Liver (tissue), 3 donors: ENCODE results near the gene SPSB2.

ENCODE experiments used
- EGR1 ChIP-seq, 2 donors: IDR thresholded peaks; 2 replicates each; pipeline ENCODE4 v1.6.1; 2016 to 2018; ENCODE audit warnings: antibody characterized with exemption in 2 of 2, low read depth in 2 of 2
- FOXA1 ChIP-seq: IDR thresholded peaks from 2 replicates; pipeline ENCODE4 v1.6.1; 2016; ENCODE audit warnings: antibody characterized with exemption
- GABPA ChIP-seq, 2 donors: IDR thresholded peaks in 1 of 2; conservative IDR thresholded peaks in 1 of 2; 2 replicates each; pipeline ENCODE4 v1.6.1; 2016; ENCODE audit warnings: antibody characterized with exemption in 2 of 2, mild to moderate bottlenecking in 1 of 2, moderate library complexity in 1 of 2
- JUND ChIP-seq, 2 donors: IDR thresholded peaks; 2 replicates each; pipeline ENCODE4 v1.6.1; 2016; ENCODE audit warnings: antibody characterized with exemption in 2 of 2
- RAD21 ChIP-seq, 2 donors: IDR thresholded peaks; 2 replicates each; pipeline ENCODE4 v1.6.1; 2016; ENCODE audit warnings: antibody characterized with exemption in 2 of 2, mild to moderate bottlenecking in 2 of 2
- RXRA ChIP-seq, 2 donors: IDR thresholded peaks; 2 replicates each; pipeline ENCODE4 v1.6.1; 2017 to 2018; ENCODE audit warnings: antibody characterized with exemption in 2 of 2, mild to moderate bottlenecking in 1 of 2
- TAF1 ChIP-seq: conservative IDR thresholded peaks from 2 replicates; pipeline ENCODE4 v1.6.1; 2016; ENCODE audit warnings: antibody characterized with exemption, mild to moderate bottlenecking
- YY1 ChIP-seq: IDR thresholded peaks from 2 replicates; pipeline ENCODE4 v1.6.1; 2016; ENCODE audit warnings: antibody characterized with exemption, mild to moderate bottlenecking
- TF ChIP-seq, protein P1 (sequence below): fragments of 150-350 bp; IDR thresholded peaks from 2 replicates; pipeline ENCODE4 v1.5.1; 2017; ENCODE audit warnings: improper control_type of control experiment, low read depth, low read length; ENCODE audit not compliant: missing input control
- TF ChIP-seq, protein P2 (sequence below): IDR thresholded peaks from 2 replicates; pipeline ENCODE4 v1.6.1; 2016; ENCODE audit warnings: antibody characterized with exemption
- TF ChIP-seq, protein P3 (sequence below): IDR thresholded peaks from 2 replicates; pipeline ENCODE4 v1.6.1; 2016; ENCODE audit warnings: antibody characterized with exemption, mild to moderate bottlenecking
- TF ChIP-seq, protein P4 (sequence below): IDR thresholded peaks from 2 replicates; pipeline ENCODE4 v1.6.1; 2016; ENCODE audit warnings: antibody characterized with exemption
- TF ChIP-seq, protein P5 (sequence below): IDR thresholded peaks from 2 replicates; pipeline ENCODE4 v1.6.1; 2016; ENCODE audit warnings: antibody characterized with exemption
- donor health status: healthy.
- donor health status: healthy.

DNA sequence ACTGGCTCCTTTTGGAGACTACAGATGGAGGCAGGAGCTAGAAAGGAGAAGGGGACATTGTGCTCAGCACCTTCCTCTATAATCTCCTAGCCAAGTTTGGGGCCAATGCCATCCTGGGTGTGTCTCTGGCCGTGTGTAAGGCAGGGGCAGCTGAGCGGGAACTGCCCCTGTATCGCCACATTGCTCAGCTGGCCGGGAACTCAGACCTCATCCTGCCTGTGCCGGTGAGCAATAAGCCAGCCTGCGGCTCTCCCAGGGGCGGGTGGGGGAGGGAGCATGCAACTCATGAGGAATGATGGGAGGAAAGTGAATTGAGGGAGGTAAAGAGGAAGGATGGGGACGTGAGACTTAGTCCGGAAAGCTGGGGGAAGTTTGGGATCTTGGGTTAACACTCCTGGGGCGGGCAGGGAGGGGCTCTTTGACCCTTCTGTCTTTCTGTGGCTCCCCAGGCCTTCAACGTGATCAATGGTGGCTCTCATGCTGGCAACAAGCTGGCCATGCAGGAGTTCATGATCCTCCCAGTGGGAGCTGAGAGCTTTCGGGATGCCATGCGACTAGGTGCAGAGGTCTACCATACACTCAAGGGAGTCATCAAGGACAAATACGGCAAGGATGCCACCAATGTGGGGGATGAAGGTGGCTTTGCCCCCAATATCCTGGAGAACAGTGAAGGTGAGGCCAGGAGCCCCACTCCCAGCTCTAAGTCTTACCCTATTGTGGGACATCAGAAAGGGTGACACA is 44.6 kb upstream of the SPSB2 start:
- TF ChIP-seq, protein P1, sequence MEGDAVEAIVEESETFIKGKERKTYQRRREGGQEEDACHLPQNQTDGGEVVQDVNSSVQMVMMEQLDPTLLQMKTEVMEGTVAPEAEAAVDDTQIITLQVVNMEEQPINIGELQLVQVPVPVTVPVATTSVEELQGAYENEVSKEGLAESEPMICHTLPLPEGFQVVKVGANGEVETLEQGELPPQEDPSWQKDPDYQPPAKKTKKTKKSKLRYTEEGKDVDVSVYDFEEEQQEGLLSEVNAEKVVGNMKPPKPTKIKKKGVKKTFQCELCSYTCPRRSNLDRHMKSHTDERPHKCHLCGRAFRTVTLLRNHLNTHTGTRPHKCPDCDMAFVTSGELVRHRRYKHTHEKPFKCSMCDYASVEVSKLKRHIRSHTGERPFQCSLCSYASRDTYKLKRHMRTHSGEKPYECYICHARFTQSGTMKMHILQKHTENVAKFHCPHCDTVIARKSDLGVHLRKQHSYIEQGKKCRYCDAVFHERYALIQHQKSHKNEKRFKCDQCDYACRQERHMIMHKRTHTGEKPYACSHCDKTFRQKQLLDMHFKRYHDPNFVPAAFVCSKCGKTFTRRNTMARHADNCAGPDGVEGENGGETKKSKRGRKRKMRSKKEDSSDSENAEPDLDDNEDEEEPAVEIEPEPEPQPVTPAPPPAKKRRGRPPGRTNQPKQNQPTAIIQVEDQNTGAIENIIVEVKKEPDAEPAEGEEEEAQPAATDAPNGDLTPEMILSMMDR: no peak
- TF ChIP-seq, protein P2, sequence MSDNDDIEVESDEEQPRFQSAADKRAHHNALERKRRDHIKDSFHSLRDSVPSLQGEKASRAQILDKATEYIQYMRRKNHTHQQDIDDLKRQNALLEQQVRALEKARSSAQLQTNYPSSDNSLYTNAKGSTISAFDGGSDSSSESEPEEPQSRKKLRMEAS: no peak
- TF ChIP-seq RAD21 (IDR thresholded peaks at IDR 0.05): no peak
- no peak for TF ChIP-seq YY1
- TF ChIP-seq, protein P3, sequence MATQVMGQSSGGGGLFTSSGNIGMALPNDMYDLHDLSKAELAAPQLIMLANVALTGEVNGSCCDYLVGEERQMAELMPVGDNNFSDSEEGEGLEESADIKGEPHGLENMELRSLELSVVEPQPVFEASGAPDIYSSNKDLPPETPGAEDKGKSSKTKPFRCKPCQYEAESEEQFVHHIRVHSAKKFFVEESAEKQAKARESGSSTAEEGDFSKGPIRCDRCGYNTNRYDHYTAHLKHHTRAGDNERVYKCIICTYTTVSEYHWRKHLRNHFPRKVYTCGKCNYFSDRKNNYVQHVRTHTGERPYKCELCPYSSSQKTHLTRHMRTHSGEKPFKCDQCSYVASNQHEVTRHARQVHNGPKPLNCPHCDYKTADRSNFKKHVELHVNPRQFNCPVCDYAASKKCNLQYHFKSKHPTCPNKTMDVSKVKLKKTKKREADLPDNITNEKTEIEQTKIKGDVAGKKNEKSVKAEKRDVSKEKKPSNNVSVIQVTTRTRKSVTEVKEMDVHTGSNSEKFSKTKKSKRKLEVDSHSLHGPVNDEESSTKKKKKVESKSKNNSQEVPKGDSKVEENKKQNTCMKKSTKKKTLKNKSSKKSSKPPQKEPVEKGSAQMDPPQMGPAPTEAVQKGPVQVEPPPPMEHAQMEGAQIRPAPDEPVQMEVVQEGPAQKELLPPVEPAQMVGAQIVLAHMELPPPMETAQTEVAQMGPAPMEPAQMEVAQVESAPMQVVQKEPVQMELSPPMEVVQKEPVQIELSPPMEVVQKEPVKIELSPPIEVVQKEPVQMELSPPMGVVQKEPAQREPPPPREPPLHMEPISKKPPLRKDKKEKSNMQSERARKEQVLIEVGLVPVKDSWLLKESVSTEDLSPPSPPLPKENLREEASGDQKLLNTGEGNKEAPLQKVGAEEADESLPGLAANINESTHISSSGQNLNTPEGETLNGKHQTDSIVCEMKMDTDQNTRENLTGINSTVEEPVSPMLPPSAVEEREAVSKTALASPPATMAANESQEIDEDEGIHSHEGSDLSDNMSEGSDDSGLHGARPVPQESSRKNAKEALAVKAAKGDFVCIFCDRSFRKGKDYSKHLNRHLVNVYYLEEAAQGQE: no peak
- TF ChIP-seq RXRA (IDR thresholded peaks at IDR 0.05): no peak
- TF ChIP-seq, protein P4, sequence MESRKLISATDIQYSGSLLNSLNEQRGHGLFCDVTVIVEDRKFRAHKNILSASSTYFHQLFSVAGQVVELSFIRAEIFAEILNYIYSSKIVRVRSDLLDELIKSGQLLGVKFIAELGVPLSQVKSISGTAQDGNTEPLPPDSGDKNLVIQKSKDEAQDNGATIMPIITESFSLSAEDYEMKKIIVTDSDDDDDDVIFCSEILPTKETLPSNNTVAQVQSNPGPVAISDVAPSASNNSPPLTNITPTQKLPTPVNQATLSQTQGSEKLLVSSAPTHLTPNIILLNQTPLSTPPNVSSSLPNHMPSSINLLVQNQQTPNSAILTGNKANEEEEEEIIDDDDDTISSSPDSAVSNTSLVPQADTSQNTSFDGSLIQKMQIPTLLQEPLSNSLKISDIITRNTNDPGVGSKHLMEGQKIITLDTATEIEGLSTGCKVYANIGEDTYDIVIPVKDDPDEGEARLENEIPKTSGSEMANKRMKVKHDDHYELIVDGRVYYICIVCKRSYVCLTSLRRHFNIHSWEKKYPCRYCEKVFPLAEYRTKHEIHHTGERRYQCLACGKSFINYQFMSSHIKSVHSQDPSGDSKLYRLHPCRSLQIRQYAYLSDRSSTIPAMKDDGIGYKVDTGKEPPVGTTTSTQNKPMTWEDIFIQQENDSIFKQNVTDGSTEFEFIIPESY: no peak
- TF ChIP-seq GABPA (IDR thresholded peaks at IDR 0.05 in 1 of 2, conservative IDR thresholded peaks at IDR 0.05 in 1 of 2): no peak
- TF ChIP-seq, protein P5, sequence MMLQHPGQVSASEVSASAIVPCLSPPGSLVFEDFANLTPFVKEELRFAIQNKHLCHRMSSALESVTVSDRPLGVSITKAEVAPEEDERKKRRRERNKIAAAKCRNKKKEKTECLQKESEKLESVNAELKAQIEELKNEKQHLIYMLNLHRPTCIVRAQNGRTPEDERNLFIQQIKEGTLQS: no peak
- no peak for TF ChIP-seq FOXA1
- TF ChIP-seq JUND (IDR thresholded peaks at IDR 0.05): no peak
- TF ChIP-seq EGR1 (IDR thresholded peaks at IDR 0.05; ENCODE audit: low read depth in 2 of 2): no peak
- TF ChIP-seq TAF1: no peak
